GM19395 (cell line): ENCODE results near the gene CELA2A.
"Not testable (repeated sequence)": the region's sequence is repeated elsewhere in the genome, so short reads cannot be mapped to it uniquely, and the experiment has no call there.

Experiments
- ATAC-seq: cut with Tn5 transposase; IDR thresholded peaks from one replicate; pipeline ENCODE4 v1.9.1; 2021; ENCODE audit warnings: mild to moderate bottlenecking, moderate library complexity; ENCODE audit not compliant: unreplicated experiment

CELA2A gene

DNA sequence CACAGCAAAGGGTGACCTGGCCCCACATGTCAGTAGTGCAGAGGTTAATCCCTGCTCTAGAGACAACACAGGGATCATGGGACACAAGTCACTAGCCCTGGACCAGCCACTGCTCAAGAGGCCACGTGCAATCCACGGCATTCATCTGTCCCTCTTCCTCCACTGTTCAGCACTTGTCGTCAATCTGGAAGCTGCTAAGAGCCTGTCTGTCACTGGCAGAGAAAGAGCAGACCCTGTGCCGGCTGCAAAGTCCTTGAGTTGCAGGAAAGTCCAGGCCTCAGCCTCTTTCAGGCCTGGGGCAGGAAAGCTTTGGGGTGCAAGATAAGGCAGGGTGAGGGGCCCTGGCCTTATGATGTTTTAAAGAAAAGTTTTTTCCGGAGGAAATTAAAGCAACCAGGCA is 36.1 kb downstream of the CELA2A start:
- no peak for ATAC-seq

DNA sequence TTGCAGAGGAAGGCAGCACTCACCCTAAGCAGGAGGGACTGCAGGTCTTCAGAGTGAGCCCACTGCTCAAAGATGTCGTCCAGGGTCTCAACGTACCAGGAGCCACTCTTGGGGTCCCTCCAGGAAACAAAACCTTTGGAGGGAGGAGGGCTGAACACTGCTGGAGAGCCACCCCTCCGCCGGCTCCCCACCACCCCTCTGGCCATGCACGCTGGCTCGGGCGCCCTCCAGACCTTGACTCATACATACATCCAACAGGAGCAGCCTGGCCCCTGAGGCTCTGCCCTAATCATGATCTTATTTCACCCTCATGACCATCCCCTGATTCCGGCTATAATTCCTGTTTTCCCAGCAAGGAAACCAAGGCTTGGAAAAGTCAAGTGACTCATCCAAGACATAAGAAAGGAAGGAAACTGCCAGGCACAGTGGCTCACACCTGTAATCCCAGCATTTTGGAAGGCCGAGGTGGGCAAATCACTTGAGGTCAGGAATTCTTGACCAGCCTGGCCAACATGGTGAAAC is 37.4 kb downstream of the CELA2A start:
- no peak for ATAC-seq

DNA sequence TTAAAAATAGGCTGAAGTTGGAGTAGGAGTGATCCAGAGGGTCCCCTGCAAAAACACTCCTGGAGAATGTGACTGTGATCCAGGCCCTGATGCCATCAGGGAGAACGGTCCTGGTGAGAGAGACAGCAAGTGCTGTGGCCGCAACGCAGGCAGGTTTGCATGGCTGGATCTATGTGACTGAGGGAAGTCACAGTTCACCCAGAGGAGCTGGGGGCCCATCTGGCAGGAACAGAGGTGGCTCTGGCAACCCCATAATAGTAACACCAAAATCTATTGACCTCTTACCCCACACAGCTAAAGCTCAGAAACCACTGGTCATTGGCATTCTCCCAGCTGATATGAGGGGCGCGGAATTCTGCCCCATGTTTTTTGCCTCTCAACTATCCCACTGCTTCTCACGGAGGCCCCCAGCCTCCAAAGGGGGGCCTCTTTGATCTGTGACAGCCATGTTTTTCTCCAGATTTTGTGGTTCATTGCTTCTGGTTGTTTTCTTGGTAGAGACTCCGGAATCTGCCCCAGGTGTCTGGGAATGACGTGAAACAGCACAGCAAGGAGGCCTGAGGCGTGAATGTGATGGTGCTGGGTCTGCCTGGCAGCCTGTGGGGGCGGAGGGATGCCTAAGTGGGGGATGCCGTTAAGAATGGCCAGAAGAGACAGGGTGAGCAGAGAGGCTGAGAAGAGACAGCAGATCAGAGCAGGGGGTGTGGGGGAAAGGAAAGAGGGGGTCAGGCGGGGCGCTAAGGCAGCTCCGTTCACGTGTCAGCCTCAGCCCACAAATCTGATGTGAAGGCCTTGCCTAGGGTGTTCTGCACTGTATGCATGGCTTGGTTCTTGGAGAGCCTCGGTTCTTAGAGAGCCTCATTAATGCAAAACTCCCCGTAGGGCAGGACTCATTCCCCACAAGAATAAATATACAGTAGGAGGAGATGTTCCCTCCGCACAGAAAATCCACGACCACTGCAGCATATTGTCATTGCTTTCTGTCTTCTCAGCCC is 43.9 kb downstream of the CELA2A start:
- ATAC-seq = no peak

DNA sequence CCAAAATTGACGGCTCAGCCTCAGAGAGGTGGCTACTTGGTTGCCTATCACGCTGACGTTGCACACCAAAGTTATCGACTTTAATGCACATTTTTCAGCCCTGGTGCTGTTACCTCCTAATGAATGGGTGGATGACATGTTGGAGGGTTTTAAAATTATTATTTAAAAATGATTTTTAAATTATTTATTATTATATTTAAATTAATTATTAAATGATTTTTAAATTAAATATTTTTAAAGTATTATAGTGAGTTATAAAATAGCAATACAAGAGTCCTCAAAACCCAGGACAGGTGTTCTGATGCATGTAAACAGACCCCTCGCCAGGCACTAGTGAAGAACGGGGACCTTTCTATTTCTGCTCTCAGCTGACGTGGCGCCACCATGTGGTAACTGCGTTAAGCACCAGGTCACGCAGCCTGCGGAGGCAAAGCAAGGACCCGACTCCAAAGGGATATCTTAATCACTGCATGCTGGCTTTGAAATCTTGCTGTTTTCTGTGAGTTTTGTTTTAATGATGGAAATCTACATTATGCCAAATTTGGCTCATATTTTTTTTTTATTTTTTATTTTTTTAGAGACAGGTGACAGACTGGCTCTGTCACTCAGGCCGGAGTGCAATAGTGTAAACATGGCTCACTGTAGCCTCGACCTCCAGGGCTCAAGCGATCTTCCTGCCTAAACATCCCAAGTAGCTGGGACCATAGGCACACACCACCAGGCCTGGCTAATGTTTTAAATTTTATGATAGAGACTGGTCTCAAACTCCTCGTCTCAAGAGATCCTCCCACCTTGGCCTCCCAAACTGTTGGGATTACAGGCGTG is 44.9 kb downstream of the CELA2A start:
- ATAC-seq = no peak

DNA sequence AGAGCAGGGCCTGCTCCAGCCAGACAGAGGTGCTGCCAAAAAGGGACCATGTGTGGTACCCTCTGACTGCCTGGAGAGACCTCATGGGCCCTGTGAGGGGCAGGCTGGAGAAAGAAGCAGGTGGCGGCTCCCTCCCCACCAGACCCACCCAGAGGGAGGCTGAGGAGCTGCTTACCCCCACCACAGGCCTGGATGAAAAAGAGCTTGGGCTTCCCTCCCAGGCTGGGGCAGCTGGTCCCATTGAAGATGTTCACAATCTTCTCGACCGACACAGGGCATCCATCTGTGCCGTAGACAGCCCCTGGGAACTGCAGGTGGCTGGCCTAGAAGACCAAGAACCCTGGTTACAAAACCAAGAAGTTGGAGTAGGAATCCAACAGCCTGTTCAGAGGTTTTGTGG is 47.9 kb downstream of the CELA2A start:
- ATAC-seq = no peak

DNA sequence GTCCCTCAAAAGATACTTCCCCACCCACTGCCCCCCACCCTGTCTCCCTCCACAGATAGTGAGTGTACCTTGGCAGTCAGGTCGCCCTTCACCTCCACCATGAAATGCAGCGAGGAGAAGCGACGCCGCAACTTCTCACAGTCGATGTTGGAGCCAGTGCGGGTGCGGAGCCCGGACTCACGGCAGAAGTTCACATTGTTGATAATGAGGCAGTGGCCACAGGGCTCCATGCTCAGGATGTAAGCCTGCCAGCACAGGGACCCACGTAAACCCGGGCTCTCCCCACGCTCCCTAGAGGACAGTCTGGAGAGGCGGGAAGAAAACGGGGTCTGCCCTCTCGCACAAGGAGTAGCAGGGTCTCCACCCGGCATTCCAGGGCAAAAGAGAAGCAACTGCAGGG is 50.3 kb downstream of the CELA2A start:
- no peak for ATAC-seq

DNA sequence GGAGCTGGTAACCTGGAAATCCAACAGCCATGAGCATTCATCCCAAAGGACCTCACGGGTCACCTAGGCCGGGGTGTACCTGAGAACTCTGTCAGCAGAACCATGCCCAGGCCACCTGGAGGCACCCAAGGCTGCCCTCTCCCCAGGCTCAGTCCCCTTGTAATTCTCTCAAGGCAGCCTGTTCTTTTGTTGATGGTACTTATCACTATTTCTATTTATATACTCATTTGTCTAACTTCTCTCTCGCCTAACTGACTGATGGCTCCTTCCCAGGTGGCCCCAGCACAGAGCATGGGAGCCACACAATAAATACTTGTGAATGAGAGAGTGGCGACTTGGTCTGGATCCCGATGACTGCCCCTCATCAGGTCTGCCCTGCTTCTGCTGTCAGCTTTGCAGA is 50.7 kb downstream of the CELA2A start:
- no peak for ATAC-seq

DNA sequence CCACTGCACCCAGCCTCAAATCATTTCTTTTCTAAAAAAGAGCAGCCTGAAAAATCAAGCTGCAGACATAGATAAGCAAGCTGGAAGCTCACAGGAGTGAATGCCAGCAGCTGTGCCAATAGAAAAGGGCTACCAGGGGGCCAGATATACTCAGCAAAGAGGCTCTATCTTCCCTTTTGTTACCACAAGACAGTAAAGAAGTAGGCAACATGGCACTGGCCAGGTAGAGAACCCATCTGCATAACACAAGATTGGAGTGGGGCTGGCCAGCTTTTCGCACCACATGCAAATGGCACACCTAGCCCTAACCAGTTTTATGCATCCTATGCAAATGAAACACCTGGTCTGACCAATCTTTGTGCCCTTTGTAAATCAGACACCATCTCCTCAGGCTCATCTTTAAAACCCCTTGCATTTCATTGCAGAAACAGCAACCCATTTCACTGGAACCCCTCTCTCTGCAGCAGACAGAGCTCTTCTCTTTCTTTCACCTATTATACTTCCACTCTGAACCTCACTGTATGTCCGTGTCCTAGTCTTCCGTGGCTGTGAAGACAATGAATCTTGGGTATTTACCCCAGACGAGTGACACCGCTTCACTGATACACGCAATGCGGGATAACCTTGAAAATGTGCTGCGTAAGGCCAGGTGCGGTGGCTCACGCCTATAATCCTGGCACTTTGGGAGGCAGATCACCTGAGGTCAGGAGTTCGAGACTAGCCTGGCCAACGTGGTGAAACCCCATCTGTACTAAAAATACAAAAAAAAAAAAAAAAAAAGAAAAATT is 52.4 kb downstream of the CELA2A start:
- no peak for ATAC-seq

DNA sequence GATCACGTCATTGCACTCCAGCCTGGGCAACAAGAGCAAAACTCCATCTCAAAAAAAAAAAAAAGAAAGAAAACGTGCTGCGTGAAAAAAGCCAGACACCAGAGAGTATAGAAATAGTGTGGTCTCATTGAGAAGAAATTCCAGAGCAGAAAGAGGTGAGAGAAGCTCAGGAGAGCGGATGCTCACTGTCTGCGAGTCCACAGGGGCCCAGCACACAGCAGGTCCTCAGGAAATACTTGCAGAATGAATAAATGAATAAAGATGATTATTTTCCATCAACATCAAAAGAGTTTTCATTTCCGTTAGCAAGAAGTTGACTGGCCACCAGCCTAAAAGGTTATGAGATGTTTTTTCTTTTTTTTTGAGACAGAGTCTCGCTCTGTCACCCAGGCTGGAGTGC is 53.1 kb downstream of the CELA2A start:
- no peak for ATAC-seq

DNA sequence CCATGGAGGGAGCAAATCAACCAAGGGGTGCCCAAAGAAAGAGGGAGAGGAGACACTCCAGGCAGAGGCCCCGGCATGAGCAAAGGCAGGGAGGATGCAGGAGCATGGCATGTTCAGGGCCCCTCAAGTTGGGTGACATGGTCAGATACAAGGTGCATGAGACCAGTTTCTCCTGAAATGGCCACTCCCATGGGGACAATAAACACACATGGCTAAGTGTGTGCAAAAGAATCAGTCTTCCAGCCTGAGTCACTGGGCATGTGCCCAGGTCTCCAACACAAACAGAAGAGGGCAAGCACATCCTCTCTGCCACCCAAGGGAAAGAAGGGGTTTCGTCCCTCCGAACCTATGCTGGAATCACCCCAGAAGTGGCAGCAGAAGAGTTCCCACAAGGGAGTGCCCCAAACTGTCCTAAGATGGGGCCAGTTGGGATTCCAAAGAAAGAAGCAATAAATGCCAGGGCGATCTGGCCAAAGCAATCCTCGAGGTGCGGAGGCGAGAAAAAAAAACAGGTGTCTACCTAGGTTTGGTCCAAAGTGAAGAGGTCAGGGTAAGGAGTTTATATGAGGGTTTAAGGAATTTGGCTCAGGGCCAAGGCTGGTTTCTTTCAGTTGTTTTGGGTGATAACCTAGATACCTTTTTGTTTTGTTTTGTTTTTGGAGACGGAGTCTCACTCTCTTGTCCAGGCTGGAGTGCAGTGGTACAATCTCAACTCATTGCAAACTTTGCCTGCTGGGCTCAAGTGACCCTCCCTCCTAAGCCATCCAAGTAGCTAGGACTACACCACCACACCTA is 54.3 kb downstream of the CELA2A start:
- ATAC-seq = no peak

DNA sequence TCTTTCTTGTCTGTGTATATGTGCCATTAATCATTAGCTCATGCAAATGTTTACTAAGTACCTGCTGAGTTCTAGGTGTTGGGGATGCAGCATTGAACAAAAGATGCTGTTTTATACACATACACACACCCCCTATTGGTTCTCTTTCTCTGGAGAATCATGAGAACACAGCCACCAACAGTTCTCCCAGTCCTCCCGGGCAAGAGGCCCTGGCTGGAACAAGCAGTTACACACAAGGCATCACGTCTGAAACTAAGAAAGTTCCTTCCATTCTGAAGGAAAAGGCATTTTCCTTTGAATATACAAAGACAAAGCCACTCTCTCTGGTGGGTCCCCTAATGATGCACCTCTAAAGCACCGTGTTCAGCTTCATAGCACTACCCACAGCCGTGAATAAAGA is 56.7 kb downstream of the CELA2A start:
- no peak for ATAC-seq

DNA sequence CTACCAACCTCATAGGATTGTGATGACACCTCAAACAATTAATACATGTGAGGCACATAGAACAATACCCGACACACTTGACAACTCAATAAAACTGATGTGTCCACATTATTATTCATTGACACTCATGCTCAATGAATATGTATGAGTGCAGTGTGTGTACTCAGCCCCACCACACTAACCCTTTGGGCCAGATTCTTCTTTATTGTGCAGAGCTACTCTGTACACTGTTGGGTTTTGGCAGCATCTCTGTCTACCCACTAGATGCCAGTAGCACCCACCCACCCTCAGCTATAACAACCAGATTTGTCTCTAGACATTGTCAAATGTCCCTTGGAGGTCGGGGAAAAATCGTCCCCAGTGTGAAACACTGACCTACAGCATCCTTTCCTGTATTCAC is 57.4 kb downstream of the CELA2A start:
- ATAC-seq = no peak

DNA sequence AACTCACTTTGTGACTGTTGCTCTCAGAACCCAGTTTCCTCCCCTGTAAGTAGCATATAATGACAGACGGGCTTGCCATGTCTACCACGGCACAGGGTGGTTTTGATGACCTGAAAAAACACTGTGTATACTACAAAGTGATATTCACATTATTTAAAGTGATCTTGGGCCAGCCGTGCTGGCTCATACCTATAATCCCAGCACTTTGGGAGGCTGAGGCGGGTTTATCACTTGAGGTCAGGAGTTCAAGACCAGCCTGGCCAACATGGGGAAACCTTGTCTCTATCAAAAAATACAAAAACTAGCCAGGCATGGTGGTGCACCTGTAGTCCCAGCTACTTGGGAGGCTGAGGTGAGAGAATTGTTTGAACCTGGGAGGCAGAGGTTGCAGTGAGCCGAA is 58.0 kb downstream of the CELA2A start:
- ATAC-seq = not testable (repeated sequence)

DNA sequence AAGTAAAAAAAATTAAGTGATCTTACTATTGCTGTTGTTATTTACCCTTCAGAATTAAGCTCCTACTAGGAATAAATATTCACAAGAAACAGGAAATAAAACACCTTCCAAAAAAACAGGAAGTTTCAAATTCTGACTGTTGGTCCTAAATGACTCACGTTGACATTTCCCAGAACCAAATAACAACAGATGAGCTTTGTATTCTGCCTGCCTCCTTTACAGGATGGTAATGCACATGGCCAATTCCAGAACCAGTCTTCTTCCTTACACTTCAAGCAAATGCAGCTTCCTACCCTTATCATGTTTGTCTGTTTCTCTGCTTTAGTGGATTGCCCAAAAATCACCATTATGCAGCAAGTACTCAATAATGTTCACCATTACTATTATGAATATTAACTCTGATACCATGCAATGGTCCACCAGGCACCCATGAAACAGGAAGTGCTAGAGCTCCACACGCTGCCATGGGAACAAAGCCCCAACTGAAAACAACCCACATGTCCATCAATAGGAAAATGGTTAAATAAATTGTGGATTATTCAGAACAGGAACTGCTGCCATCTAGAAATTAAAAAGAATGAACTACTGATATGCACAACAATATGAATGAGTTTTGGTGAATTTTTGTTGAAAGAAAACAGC is 58.6 kb downstream of the CELA2A start:
- no peak for ATAC-seq

DNA sequence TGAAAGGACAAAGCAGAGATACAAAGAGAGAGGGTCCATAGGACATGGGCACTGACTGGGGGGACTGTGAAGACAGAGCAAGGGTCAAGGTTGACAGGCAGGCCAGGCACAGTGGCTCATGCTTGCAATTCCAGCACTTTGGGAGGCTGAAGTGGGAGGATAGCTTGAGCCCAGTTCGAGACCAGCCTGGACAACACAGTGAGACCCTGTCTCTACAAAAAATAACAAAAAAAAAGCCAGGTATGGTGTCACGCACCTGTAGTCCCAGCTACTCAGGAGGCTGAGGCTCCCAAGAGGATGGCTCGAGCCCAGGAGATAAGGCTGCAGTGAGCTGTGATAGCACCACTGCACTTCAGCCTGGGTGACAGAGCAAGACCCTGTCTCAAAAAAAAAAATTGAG is 63.1 kb downstream of the CELA2A start:
- ATAC-seq = no peak

DNA sequence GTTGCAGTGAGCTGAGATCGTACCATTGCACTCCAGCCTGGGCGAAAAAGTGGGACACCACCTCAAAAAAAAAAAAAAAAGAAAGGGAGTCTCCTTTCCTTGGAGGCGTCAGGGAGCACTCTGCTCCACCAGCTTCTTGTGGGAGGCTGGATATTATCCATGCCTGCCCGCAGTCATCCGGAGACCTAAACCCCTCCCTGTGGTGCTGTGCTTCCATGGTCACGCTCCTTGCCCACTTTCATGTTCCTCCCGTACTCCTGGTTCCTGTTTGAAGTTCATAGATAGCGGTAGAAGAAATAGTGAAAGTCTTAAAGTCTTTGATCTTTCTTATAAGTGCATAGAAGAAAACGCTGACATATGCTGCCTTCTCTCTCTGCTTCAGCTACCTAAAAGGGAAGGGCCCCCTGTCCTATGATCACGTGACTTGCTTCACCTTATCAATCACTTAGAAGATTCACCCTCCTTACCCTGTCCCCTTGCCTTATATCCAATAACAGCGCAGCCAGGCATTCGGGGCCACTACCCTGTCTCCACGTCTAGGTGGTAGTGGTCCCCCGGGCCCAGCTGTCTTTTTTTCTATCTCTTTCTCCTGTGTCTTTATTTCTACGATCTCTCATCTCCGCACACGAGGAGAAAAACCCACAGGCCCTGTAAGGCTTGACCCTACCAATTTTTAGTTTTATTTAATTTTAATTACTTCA is 64.8 kb downstream of the CELA2A start:
- not testable (repeated sequence) for ATAC-seq
